DMS53 (cell line): Measurements from ENCODE around the gene KLHL17.
"Not testable (repeated sequence)": the region's sequence is repeated elsewhere in the genome, so short reads cannot be mapped to it uniquely, and the experiment has no call there.

Source experiments
- DNase-seq: peaks from one replicate; lab custom pipeline; 2025; lab: John Stamatoyannopoulos, UW

KLHL17 gene

GRCh38 chr1:969260-969855, 9.0 kb downstream of the KLHL17 start:
- no peak for DNase-seq

- DNase-seq: no peak
These were observed 10.0 kb downstream of the KLHL17 start for GRCh38 chr1:970242-970972.

- no peak for DNase-seq
These were observed 10.8 kb downstream of the KLHL17 start for GRCh38 chr1:970973-971730.

GRCh38 chr1:971751-972506, 11.5 kb downstream of the KLHL17 start:
- no peak for DNase-seq

GRCh38 chr1:972726-973458, 12.5 kb downstream of the KLHL17 start:
- no peak for DNase-seq

GRCh38 chr1:973459-974292, 13.3 kb downstream of the KLHL17 start:
- no peak for DNase-seq

- no peak for DNase-seq
These were observed 13.9 kb downstream of the KLHL17 start for GRCh38 chr1:974293-974640.

- no peak for DNase-seq
These were observed 14.4 kb downstream of the KLHL17 start for GRCh38 chr1:974687-975328.

GRCh38 chr1:975365-975764, 15.0 kb downstream of the KLHL17 start:
- DNase-seq: no peak

- DNase-seq: peak; percentile 92
These were observed 15.7 kb downstream of the KLHL17 start for GRCh38 chr1:975896-976683.

GRCh38 chr1:976791-977190, 16.4 kb downstream of the KLHL17 start:
- DNase-seq: not testable (repeated sequence)

GRCh38 chr1:978069-978834, 17.9 kb downstream of the KLHL17 start:
- peak; percentile 54 for DNase-seq

GRCh38 chr1:978835-979743, 18.7 kb downstream of the KLHL17 start:
- no peak for DNase-seq

- DNase-seq: no peak
These were observed 19.3 kb downstream of the KLHL17 start for GRCh38 chr1:979744-980072.

GRCh38 chr1:980137-980571, 19.8 kb downstream of the KLHL17 start:
- DNase-seq: peak; percentile 49

GRCh38 chr1:980602-981395, 20.4 kb downstream of the KLHL17 start:
- no peak for DNase-seq

GRCh38 chr1:981491-981954, 21.1 kb downstream of the KLHL17 start:
- DNase-seq: no peak
